Liver (tissue), 9 donors: Measurements from ENCODE around the gene TANGO6. TPM values are rescaled to one million over a fixed set of nuclear protein-coding genes. Genes with fewer than 3 reads are reported as not detected.

Source experiments
- DNase-seq: peaks from one replicate; pipeline ENCODE4 v3.0.0-alpha.2; 2017; ENCODE audit warnings: low spot score
- H3K27ac ChIP-seq, 2 donors: one replicate each; pipeline ENCODE4 v1.7.0; 2013; ENCODE audit warnings: inconsistent platforms in 2 of 2, low read length in 2 of 2, control low read depth in 1 of 2, low read depth in 1 of 2, mild to moderate bottlenecking in 1 of 2
- H3K27me3 ChIP-seq, 4 donors: one replicate each; pipeline versions ENCODE4 v1.6.1 to v1.7.0; 2013; ENCODE audit warnings: low read length in 3 of 4, inconsistent platforms in 1 of 4, mild to moderate bottlenecking in 1 of 4, moderate library complexity in 1 of 4; ENCODE audit not compliant: control insufficient read depth in 4 of 4, insufficient read depth in 4 of 4
- H3K36me3 ChIP-seq, 4 donors: one replicate each; pipeline versions ENCODE4 v1.6.1 to v1.7.0; 2013; ENCODE audit warnings: low read length in 3 of 4, mild to moderate bottlenecking in 3 of 4, low read depth in 1 of 4, moderate library complexity in 1 of 4; ENCODE audit not compliant: control insufficient read depth in 4 of 4, insufficient read depth in 3 of 4
- H3K4me1 ChIP-seq, 4 donors: one replicate each; pipeline versions ENCODE4 v1.6.1 to v1.7.0; 2013; ENCODE audit warnings: low read length in 3 of 4, mild to moderate bottlenecking in 3 of 4, moderate library complexity in 1 of 4; ENCODE audit not compliant: control insufficient read depth in 4 of 4, insufficient read depth in 4 of 4
- H3K4me3 ChIP-seq, 3 donors: one replicate each; pipeline versions ENCODE4 v1.6.1 to v1.7.0; 2013; ENCODE audit warnings: low read length in 3 of 3, control low read depth in 1 of 3, low read depth in 1 of 3, mild to moderate bottlenecking in 1 of 3
- H3K9ac ChIP-seq, 2 donors: one replicate each; pipeline ENCODE4 v1.7.0; 2013; ENCODE audit warnings: low read length in 2 of 2, mild to moderate bottlenecking in 2 of 2, moderate library complexity in 2 of 2, control low read depth in 1 of 2, low read depth in 1 of 2
- H3K9me3 ChIP-seq, 4 donors: one replicate each; pipeline versions ENCODE4 v1.6.1 to v1.7.0; 2013; ENCODE audit warnings: low read length in 3 of 4; ENCODE audit not compliant: control insufficient read depth in 4 of 4
- EGR1 ChIP-seq, 2 donors: IDR thresholded peaks; 2 replicates each; pipeline ENCODE4 v1.6.1; 2016 to 2018; ENCODE audit warnings: antibody characterized with exemption in 2 of 2, low read depth in 2 of 2
- FOXA1 ChIP-seq: IDR thresholded peaks from 2 replicates; pipeline ENCODE4 v1.6.1; 2016; ENCODE audit warnings: antibody characterized with exemption
- FOXA2 ChIP-seq: IDR thresholded peaks from 2 replicates; pipeline ENCODE4 v1.6.1; 2016; ENCODE audit warnings: antibody characterized with exemption
- GABPA ChIP-seq, 2 donors: IDR thresholded peaks in 1 of 2; conservative IDR thresholded peaks in 1 of 2; 2 replicates each; pipeline ENCODE4 v1.6.1; 2016; ENCODE audit warnings: antibody characterized with exemption in 2 of 2, mild to moderate bottlenecking in 1 of 2, moderate library complexity in 1 of 2
- HNF4A ChIP-seq, 2 donors: conservative IDR thresholded peaks; 2 replicates each; pipeline ENCODE4 v1.6.1; 2016; ENCODE audit warnings: antibody characterized with exemption in 2 of 2, mild to moderate bottlenecking in 2 of 2
- HNF4G ChIP-seq: IDR thresholded peaks from 2 replicates; pipeline ENCODE4 v1.6.1; 2016; ENCODE audit warnings: antibody characterized with exemption
- JUND ChIP-seq, 2 donors: IDR thresholded peaks; 2 replicates each; pipeline ENCODE4 v1.6.1; 2016; ENCODE audit warnings: antibody characterized with exemption in 2 of 2
- NR2F2 ChIP-seq: IDR thresholded peaks from 2 replicates; pipeline ENCODE4 v1.6.1; 2016; ENCODE audit warnings: antibody characterized with exemption
- RXRA ChIP-seq, 2 donors: IDR thresholded peaks; 2 replicates each; pipeline ENCODE4 v1.6.1; 2017 to 2018; ENCODE audit warnings: antibody characterized with exemption in 2 of 2, mild to moderate bottlenecking in 1 of 2
- SP1 ChIP-seq: IDR thresholded peaks from 2 replicates; pipeline ENCODE4 v1.6.1; 2018; ENCODE audit warnings: antibody characterized with exemption, mild to moderate bottlenecking
- TAF1 ChIP-seq: conservative IDR thresholded peaks from 2 replicates; pipeline ENCODE4 v1.6.1; 2016; ENCODE audit warnings: antibody characterized with exemption, mild to moderate bottlenecking
- YY1 ChIP-seq: IDR thresholded peaks from 2 replicates; pipeline ENCODE4 v1.6.1; 2016; ENCODE audit warnings: antibody characterized with exemption, mild to moderate bottlenecking
- WGBS: extraction: QIAGEN DNeasy Blood & Tissue Kit; methylation state at CpG from one replicate; pipeline ENCODE4 v1.1.7; 2013; 5-methylcytosine and 5-hydroxymethylcytosine counted together
- polyA plus RNA-seq, 2 donors: library from polyadenylated mRNA; stranded (reverse) in 1 of 2; unstranded in 1 of 2; fragments of 200-250 nt in 1 of 2; fragments of >200 nt in 1 of 2; fragmentation: Nextera tagmentation in 1 of 2; extraction: Ambion mirVana in 1 of 2; gene quantifications; one replicate each; pipeline versions ENCODE4 v1.2.1 to v1.2.3, GENCODE V29; 2013 to 2015
- total RNA-seq, 2 donors: library from RNA; depleted of rRNA; stranded (reverse); fragments of >200 nt; gene quantifications; one replicate each; pipeline ENCODE4 v1.2.3, GENCODE V29; 2014
- TF ChIP-seq, protein P1 (sequence below): IDR thresholded peaks from 2 replicates; pipeline ENCODE4 v1.6.1; 2016; ENCODE audit warnings: antibody characterized with exemption, mild to moderate bottlenecking
- TF ChIP-seq, protein P2 (sequence below): fragments of 150-350 bp; IDR thresholded peaks from 2 replicates; pipeline ENCODE4 v1.5.1; 2017; ENCODE audit warnings: improper control_type of control experiment, low read depth, low read length; ENCODE audit not compliant: missing input control
- TF ChIP-seq, protein P3 (sequence below): IDR thresholded peaks from 2 replicates; pipeline ENCODE4 v1.6.1; 2016; ENCODE audit warnings: antibody characterized with exemption
- TF ChIP-seq, protein P4 (sequence below): IDR thresholded peaks from 2 replicates; pipeline ENCODE4 v1.6.1; 2016; ENCODE audit warnings: antibody characterized with exemption
- donor health status: healthy.
- donor health status: healthy.
- donor health status: healthy.
- donor health status: healthy.
- donor health status: healthy.

Gene TANGO6
- total and polyA plus RNA-seq, 4 donors, result 6.8 to 40.6 (median 10.5) TPM

DNA sequence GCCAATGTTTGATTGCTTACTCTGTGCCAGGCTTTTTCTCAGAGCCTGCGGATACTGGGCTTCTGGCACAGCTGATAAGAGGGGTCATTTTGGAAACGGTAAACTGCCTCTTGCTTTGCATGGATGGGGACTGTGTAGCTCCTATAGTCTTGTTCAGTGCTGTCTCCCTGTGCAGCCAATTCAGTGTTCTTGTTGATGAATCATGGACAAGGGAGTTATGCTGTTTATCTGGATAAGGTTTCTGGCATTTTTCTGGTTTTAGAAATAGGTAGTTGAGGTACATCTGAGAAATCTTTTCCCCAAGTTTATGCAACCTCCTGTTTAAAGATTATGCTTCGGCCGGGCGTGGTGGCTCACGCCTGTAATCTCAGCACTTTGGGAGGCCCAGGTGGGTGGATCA lies 16.7 kb upstream of the TANGO6 start:
- no peak for DNase-seq
- TF ChIP-seq HNF4A (conservative IDR thresholded peaks at IDR 0.05) (no peak), JUND (IDR thresholded peaks at IDR 0.05) (no peak), NR2F2 (no peak), RXRA (IDR thresholded peaks at IDR 0.05) (no peak), HNF4G (no peak), TAF1 (no peak), FOXA2 (no peak), SP1 (no peak), FOXA1 (no peak), EGR1 (IDR thresholded peaks at IDR 0.05; ENCODE audit: low read depth in 2 of 2) (no peak), GABPA (IDR thresholded peaks at IDR 0.05 in 1 of 2, conservative IDR thresholded peaks at IDR 0.05 in 1 of 2) (no peak)
- TF ChIP-seq, protein P1, sequence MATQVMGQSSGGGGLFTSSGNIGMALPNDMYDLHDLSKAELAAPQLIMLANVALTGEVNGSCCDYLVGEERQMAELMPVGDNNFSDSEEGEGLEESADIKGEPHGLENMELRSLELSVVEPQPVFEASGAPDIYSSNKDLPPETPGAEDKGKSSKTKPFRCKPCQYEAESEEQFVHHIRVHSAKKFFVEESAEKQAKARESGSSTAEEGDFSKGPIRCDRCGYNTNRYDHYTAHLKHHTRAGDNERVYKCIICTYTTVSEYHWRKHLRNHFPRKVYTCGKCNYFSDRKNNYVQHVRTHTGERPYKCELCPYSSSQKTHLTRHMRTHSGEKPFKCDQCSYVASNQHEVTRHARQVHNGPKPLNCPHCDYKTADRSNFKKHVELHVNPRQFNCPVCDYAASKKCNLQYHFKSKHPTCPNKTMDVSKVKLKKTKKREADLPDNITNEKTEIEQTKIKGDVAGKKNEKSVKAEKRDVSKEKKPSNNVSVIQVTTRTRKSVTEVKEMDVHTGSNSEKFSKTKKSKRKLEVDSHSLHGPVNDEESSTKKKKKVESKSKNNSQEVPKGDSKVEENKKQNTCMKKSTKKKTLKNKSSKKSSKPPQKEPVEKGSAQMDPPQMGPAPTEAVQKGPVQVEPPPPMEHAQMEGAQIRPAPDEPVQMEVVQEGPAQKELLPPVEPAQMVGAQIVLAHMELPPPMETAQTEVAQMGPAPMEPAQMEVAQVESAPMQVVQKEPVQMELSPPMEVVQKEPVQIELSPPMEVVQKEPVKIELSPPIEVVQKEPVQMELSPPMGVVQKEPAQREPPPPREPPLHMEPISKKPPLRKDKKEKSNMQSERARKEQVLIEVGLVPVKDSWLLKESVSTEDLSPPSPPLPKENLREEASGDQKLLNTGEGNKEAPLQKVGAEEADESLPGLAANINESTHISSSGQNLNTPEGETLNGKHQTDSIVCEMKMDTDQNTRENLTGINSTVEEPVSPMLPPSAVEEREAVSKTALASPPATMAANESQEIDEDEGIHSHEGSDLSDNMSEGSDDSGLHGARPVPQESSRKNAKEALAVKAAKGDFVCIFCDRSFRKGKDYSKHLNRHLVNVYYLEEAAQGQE, result no peak
- TF ChIP-seq, protein P2, sequence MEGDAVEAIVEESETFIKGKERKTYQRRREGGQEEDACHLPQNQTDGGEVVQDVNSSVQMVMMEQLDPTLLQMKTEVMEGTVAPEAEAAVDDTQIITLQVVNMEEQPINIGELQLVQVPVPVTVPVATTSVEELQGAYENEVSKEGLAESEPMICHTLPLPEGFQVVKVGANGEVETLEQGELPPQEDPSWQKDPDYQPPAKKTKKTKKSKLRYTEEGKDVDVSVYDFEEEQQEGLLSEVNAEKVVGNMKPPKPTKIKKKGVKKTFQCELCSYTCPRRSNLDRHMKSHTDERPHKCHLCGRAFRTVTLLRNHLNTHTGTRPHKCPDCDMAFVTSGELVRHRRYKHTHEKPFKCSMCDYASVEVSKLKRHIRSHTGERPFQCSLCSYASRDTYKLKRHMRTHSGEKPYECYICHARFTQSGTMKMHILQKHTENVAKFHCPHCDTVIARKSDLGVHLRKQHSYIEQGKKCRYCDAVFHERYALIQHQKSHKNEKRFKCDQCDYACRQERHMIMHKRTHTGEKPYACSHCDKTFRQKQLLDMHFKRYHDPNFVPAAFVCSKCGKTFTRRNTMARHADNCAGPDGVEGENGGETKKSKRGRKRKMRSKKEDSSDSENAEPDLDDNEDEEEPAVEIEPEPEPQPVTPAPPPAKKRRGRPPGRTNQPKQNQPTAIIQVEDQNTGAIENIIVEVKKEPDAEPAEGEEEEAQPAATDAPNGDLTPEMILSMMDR, result no peak
- TF ChIP-seq, protein P3, sequence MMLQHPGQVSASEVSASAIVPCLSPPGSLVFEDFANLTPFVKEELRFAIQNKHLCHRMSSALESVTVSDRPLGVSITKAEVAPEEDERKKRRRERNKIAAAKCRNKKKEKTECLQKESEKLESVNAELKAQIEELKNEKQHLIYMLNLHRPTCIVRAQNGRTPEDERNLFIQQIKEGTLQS, result no peak
- H3K27ac ChIP-seq, result no peak overlapping the region
- H3K9me3 ChIP-seq, result no peaks in the 10 kb centered on the region
- H3K9ac ChIP-seq, result no peak overlapping the region
- peaks cover 7 to 52% (median 45%) of the 10 kb centered on the region in 4 donors for H3K36me3 ChIP-seq
- peaks cover 0 to 3% (median 0%) of the 10 kb centered on the region in 4 donors for H3K4me1 ChIP-seq
- H3K27me3 ChIP-seq, result no peaks in the 10 kb centered on the region
- WGBS, result 92% methylated on average over 6 of the region's 6 CpGs
- H3K4me3 ChIP-seq, result no peak overlapping the region

DNA sequence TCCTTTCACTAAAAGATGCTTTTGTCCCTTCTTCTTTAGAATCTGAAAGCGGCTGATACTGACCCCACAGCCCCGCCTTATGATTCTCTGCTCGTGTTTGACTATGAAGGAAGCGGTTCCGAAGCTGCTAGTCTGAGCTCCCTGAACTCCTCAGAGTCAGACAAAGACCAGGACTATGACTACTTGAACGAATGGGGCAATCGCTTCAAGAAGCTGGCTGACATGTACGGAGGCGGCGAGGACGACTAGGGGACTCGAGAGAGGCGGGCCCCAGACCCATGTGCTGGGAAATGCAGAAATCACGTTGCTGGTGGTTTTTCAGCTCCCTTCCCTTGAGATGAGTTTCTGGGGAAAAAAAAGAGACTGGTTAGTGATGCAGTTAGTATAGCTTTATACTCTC lies 10.1 kb upstream of the TANGO6 start:
- no peak overlapping the region for H3K27ac ChIP-seq
- H3K36me3 ChIP-seq, result peaks cover 4 to 44% (median 31%) of the 10 kb centered on the region in 4 donors
- TF ChIP-seq GABPA (IDR thresholded peaks at IDR 0.05 in 1 of 2, conservative IDR thresholded peaks at IDR 0.05 in 1 of 2) (no peak), TAF1 (no peak), FOXA1 (no peak), RXRA (IDR thresholded peaks at IDR 0.05) (no peak), SP1 (no peak), YY1 (no peak), FOXA2 (no peak), NR2F2 (no peak), HNF4G (no peak)
- TF ChIP-seq, protein P4, sequence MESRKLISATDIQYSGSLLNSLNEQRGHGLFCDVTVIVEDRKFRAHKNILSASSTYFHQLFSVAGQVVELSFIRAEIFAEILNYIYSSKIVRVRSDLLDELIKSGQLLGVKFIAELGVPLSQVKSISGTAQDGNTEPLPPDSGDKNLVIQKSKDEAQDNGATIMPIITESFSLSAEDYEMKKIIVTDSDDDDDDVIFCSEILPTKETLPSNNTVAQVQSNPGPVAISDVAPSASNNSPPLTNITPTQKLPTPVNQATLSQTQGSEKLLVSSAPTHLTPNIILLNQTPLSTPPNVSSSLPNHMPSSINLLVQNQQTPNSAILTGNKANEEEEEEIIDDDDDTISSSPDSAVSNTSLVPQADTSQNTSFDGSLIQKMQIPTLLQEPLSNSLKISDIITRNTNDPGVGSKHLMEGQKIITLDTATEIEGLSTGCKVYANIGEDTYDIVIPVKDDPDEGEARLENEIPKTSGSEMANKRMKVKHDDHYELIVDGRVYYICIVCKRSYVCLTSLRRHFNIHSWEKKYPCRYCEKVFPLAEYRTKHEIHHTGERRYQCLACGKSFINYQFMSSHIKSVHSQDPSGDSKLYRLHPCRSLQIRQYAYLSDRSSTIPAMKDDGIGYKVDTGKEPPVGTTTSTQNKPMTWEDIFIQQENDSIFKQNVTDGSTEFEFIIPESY, result no peak
- H3K4me3 ChIP-seq, result no peak overlapping the region
- 94% methylated on average over 14 of the region's 14 CpGs for WGBS
- H3K27me3 ChIP-seq, result no peaks in the 10 kb centered on the region
- no peaks in the 10 kb centered on the region for H3K4me1 ChIP-seq
- no peak for DNase-seq
- no peaks in the 10 kb centered on the region for H3K9me3 ChIP-seq
- no peak overlapping the region for H3K9ac ChIP-seq
